Loucy (cell line): Measurements from ENCODE around the gene CCDC188.

Source experiments
- H2AFZ ChIP-seq: fragments of 200-600 bp; sonication (generic); 2 replicates; pipeline ENCODE4 v1.6.0; 2016; ENCODE audit warnings: antibody characterized with exemption, mild to moderate bottlenecking, low read length, moderate library complexity
- H3F3A ChIP-seq: fragments of 200-600 bp; 2 replicates; pipeline ENCODE4 v1.6.0; 2016; ENCODE audit warnings: antibody characterized with exemption, low read depth, mild to moderate bottlenecking
- H3K27me3 ChIP-seq: fragments of 200-600 bp; sonication (generic); 2 replicates; pipeline ENCODE4 v1.6.1; 2014; ENCODE audit warnings: low read length, mild to moderate bottlenecking; ENCODE audit not compliant: insufficient read depth, poor library complexity, severe bottlenecking
- H3K36me3 ChIP-seq: fragments of 200-600 bp; sonication (generic); 2 replicates; pipeline ENCODE4 v1.6.1; 2016; ENCODE audit warnings: low read length; ENCODE audit not compliant: insufficient read depth
- H3K4me1 ChIP-seq: fragments of 200-600 bp; sonication (generic); 2 replicates; pipeline ENCODE4 v1.5.1; 2014; ENCODE audit warnings: low read length, mild to moderate bottlenecking; ENCODE audit not compliant: insufficient read depth, poor library complexity, severe bottlenecking
- H3K4me2 ChIP-seq: fragments of 200-600 bp; sonication (generic); 2 replicates; pipeline ENCODE4 v1.6.0; 2014; ENCODE audit warnings: antibody characterized with exemption, low read length, low read depth, mild to moderate bottlenecking; ENCODE audit not compliant: poor library complexity, severe bottlenecking
- H3K4me3 ChIP-seq: fragments of 200-600 bp; sonication (generic); 2 replicates; pipeline ENCODE4 v1.5.1; 2014; ENCODE audit warnings: low read length, mild to moderate bottlenecking, mixed read lengths; ENCODE audit not compliant: poor library complexity, severe bottlenecking
- H3K79me2 ChIP-seq: fragments of 200-600 bp; sonication (generic); 2 replicates; pipeline ENCODE4 v1.6.1; 2014; ENCODE audit warnings: low read length; ENCODE audit not compliant: insufficient read depth
- H3K9ac ChIP-seq: fragments of 200-600 bp; sonication (generic); 2 replicates; pipeline ENCODE4 v1.6.0; 2014; ENCODE audit warnings: mild to moderate bottlenecking, low read depth, low read length, moderate library complexity; ENCODE audit not compliant: poor library complexity, severe bottlenecking
- H3K9me2 ChIP-seq: fragments of 200-600 bp; sonication (generic); replicated peaks from 2 replicates; pipeline ENCODE4 v1.6.1; 2016; ENCODE audit warnings: low read depth, low read length, mixed read lengths
- H3K9me3 ChIP-seq: fragments of 200-600 bp; sonication (generic); 2 replicates; pipeline ENCODE4 v1.6.1; 2014; ENCODE audit warnings: mild to moderate bottlenecking, antibody characterized with exemption, low read length, low read depth; ENCODE audit not compliant: insufficient read depth
- H4K20me1 ChIP-seq: fragments of 200-600 bp; sonication (generic); 2 replicates; pipeline ENCODE4 v1.6.0; 2014; ENCODE audit warnings: antibody characterized with exemption, low read length, mild to moderate bottlenecking; ENCODE audit not compliant: insufficient read depth, poor library complexity, severe bottlenecking
- EZH2phosphoT487 ChIP-seq: fragments of 200-600 bp; IDR thresholded peaks from 2 replicates; pipeline ENCODE4 v1.6.1; 2018; ENCODE audit warnings: antibody characterized with exemption, mild to moderate bottlenecking, moderate library complexity, borderline replicate concordance
- TF ChIP-seq, protein P1 (sequence below): fragments of 200-600 bp; sonication (generic); conservative IDR thresholded peaks from 2 replicates; pipeline ENCODE4 v1.5.1; 2014; ENCODE audit warnings: mild to moderate bottlenecking, antibody characterized with exemption, low read length

Gene CCDC188

GRCh38 chr22:20169253-20169822 is 18.5 kb upstream of the CCDC188 start:
- TF ChIP-seq, protein P1, sequence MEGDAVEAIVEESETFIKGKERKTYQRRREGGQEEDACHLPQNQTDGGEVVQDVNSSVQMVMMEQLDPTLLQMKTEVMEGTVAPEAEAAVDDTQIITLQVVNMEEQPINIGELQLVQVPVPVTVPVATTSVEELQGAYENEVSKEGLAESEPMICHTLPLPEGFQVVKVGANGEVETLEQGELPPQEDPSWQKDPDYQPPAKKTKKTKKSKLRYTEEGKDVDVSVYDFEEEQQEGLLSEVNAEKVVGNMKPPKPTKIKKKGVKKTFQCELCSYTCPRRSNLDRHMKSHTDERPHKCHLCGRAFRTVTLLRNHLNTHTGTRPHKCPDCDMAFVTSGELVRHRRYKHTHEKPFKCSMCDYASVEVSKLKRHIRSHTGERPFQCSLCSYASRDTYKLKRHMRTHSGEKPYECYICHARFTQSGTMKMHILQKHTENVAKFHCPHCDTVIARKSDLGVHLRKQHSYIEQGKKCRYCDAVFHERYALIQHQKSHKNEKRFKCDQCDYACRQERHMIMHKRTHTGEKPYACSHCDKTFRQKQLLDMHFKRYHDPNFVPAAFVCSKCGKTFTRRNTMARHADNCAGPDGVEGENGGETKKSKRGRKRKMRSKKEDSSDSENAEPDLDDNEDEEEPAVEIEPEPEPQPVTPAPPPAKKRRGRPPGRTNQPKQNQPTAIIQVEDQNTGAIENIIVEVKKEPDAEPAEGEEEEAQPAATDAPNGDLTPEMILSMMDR: no peak; the same call in 1 of the 2 replicates
- TF ChIP-seq EZH2phosphoT487: no peak
- Histone ChIP-seq H3K4me1 (peaks cover 11% of the 10 kb centered on the region), H3K9me2 (no peaks in the 10 kb centered on the region), H3K4me3 (no peak overlapping the region), H3K4me2 (peak overlapping the region; percentile 34), H3K79me2 (no peaks in the 10 kb centered on the region), H2AFZ (no peak overlapping the region), H3K9me3 (no peaks in the 10 kb centered on the region), H4K20me1 (no peaks in the 10 kb centered on the region), H3K36me3 (no peaks in the 10 kb centered on the region), H3K9ac (peak overlapping the region; percentile 56), H3F3A (no peaks in the 10 kb centered on the region), H3K27me3 (no peaks in the 10 kb centered on the region)

DNA sequence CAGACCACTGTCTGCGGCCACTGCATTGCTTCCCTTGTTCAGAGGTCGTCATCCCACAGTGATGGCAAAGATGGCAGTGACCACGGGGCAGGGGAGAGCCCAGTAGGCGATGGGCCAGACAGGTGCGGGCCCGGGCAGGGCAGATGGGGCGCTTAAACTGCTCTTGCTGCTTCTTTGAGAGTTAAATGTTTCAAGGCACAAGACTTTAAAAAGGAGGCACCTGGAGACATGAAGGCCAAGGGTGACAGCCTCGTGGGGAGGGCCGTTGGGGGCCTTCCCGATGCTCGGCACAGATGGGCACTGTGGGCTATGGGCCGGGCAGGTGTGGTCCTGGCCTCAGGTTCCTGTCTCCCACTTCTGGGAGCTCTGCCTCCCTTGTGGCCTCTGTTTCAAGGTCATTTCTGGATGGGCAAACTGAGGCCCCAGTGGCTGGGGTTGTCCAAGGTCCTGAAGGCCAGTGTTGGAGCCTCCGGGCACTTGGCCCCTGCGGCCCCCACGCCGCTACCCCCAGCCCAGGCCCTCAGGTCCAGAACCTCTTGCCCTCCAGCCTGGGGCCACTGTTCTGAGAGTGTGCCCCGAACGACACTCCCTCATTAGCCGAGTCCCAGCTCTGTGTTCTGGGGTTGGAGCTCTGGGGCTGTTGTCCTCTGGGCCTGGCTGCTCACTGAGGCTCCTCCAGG is 16.9 kb upstream of the CCDC188 start:
- no peaks in the 10 kb centered on the region for H3K27me3 ChIP-seq
- no peak overlapping the region for H3K4me3 ChIP-seq
- no peak overlapping the region for H2AFZ ChIP-seq
- H3K9ac ChIP-seq: no peak overlapping the region
- no peaks in the 10 kb centered on the region for H3F3A ChIP-seq
- H3K4me1 ChIP-seq: peaks cover 11% of the 10 kb centered on the region
- H4K20me1 ChIP-seq: no peaks in the 10 kb centered on the region
- no peaks in the 10 kb centered on the region for H3K9me3 ChIP-seq
- no peaks in the 10 kb centered on the region for H3K79me2 ChIP-seq
- H3K4me2 ChIP-seq: no peak overlapping the region
- no peaks in the 10 kb centered on the region for H3K9me2 ChIP-seq
- H3K36me3 ChIP-seq: no peaks in the 10 kb centered on the region
- TF ChIP-seq, protein P1: no peak
- TF ChIP-seq EZH2phosphoT487: no peak

DNA sequence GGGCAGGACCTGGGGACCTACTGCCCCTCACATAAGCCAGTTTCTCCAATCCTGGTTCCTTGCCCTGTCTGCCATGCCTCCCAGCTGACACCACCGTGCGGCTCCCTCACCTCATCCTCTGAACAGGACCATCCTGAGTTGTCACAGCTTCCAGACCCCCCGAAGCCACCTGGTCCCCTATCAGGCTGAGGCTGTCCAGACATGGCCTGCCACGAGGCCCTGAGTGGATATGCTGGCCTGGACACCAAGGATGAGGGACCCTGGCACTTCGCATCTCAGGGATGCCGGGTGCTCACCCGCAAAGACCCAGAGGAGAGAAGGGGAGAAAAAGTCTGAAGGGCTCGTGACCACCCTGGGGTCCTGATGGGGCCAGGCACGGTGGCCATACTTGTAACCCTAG is 15.8 kb upstream of the CCDC188 start:
- Histone ChIP-seq H3K79me2 (no peaks in the 10 kb centered on the region), H3K4me2 (no peak overlapping the region), H3K4me1 (peaks cover 11% of the 10 kb centered on the region), H3F3A (no peaks in the 10 kb centered on the region), H3K36me3 (no peaks in the 10 kb centered on the region), H3K9me2 (no peaks in the 10 kb centered on the region), H2AFZ (no peak overlapping the region), H3K27me3 (no peaks in the 10 kb centered on the region), H4K20me1 (no peaks in the 10 kb centered on the region), H3K9ac (no peak overlapping the region), H3K4me3 (no peak overlapping the region), H3K9me3 (no peaks in the 10 kb centered on the region)
- no peak for TF ChIP-seq EZH2phosphoT487
- TF ChIP-seq, protein P1: no peak
